GM19328 (cell line): Measurements from ENCODE around the gene MED25.

Experiments
- ATAC-seq: cut with Tn5 transposase; IDR thresholded peaks from one replicate; pipeline ENCODE4 v1.9.1; 2021; ENCODE audit warnings: mild to moderate bottlenecking, moderate library complexity; ENCODE audit not compliant: unreplicated experiment

MED25 gene

DNA sequence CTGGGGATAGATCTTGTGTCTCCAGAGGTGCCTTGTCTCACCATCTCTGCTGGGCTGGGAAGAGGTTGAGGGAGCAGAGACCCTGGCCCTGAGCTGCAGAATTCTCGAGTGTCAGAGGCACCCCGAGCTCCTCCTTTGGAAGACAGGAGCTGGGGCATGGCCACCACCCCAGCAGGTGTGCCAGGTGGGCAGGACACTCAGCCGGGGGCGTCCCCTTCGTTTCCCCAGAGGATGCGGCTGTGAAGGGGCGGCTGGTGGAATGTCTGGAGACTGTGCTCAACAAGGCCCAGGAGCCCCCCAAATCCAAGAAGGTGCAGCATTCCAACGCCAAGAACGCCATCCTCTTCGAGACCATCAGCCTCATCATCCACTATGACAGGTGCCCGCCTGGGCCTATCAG lies 19.5 kb upstream of the MED25 start:
- no peak for ATAC-seq

DNA sequence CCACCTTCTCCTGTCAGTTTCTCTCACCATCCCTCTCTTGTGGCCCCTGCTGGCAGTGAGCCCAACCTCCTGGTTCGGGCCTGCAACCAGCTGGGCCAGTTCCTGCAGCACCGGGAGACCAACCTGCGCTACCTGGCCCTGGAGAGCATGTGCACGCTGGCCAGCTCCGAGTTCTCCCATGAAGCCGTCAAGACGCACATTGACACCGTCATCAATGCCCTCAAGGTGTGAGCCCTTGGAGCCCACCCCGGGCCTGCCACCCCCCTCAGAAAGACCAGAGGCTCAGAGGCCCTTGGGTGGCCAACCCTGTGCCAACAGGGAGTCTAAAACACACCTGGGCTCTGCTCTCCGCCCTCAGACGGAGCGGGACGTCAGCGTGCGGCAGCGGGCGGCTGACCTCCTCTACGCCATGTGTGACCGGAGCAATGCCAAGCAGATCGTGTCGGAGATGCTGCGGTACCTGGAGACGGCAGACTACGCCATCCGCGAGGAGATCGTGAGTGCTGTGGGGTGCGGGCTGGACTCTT lies 18.8 kb upstream of the MED25 start:
- no peak for ATAC-seq

DNA sequence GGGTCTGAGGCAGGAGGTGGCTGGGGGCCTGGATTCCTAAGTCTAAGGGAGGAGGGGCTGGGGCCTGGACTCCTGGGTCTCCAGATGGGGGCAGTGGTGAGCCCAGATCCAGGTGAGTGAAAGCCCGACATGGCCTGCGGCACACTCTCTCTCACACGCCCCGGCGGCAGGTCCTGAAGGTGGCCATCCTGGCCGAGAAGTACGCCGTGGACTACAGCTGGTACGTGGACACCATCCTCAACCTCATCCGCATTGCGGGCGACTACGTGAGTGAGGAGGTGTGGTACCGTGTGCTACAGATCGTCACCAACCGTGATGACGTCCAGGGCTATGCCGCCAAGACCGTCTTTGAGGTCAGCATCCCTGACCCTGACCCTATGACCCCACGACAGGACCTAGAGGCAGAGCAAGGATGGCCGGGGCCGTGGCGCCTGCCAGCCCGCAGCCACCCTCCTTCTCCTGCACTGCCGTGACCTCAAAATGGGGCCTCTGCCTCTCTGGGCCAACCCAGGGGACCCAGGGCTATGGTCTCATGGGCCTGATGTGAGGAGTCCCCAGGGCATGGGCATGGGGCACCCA lies 18.2 kb upstream of the MED25 start:
- no peak for ATAC-seq

DNA sequence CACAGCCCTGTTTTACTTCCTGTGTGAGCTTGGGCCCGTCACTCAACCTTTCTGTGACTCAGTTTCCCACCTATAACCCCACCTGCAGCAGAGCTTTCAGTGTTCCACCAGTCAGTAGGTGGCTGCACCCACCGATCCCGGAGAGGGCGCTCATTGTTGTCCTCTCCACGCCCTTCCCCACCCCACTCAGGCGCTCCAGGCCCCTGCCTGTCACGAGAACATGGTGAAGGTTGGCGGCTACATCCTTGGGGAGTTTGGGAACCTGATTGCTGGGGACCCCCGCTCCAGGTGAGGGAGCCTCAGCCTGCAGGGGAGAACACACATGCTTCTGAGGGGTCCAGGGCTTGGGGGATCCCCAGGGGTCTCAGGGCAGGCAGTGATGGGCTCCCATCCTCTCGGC lies 17.3 kb upstream of the MED25 start:
- ATAC-seq: no peak

DNA sequence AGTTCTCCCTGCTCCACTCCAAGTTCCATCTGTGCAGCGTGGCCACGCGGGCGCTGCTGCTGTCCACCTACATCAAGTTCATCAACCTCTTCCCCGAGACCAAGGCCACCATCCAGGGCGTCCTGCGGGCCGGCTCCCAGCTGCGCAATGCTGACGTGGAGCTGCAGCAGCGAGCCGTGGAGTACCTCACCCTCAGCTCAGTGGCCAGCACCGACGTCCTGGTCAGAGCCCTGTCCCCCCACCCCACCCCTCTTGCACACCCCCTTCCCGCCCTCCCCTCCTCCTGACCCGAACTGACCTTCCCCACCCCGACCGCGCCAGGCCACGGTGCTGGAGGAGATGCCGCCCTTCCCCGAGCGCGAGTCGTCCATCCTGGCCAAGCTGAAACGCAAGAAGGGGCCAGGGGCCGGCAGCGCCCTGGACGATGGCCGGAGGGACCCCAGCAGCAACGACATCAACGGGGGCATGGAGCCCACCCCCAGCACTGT lies 16.6 kb upstream of the MED25 start:
- ATAC-seq: no peak

DNA sequence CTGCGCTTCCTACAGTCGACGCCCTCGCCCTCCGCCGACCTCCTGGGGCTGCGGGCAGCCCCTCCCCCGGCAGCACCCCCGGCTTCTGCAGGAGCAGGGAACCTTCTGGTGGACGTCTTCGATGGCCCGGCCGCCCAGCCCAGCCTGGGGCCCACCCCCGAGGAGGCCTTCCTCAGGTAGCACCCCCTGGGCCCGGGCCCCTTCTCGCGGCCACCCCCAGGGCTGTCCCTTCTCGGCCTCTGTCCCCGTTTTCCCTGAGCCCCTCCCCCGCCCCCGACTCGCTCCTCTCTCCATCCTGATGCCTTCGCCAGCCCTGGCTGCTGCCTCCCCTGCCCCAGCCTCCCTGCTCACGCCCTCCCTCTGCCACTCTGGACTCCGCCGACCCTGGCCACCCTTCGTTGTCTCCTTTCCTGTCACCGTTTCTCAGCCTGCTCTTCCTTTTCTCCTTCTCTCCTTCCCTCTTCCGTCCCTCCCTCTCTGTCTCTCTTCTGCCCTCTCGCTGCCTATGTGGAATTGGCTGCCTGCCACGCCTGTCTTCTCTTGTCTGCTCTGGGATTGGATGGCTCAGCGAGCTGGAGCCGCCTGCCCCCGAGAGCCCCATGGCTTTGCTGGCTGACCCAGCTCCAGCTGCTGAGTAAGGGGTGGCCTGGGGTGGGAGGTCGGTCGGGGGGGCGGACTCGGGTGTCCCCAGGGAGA lies 16.0 kb upstream of the MED25 start:
- no peak for ATAC-seq

DNA sequence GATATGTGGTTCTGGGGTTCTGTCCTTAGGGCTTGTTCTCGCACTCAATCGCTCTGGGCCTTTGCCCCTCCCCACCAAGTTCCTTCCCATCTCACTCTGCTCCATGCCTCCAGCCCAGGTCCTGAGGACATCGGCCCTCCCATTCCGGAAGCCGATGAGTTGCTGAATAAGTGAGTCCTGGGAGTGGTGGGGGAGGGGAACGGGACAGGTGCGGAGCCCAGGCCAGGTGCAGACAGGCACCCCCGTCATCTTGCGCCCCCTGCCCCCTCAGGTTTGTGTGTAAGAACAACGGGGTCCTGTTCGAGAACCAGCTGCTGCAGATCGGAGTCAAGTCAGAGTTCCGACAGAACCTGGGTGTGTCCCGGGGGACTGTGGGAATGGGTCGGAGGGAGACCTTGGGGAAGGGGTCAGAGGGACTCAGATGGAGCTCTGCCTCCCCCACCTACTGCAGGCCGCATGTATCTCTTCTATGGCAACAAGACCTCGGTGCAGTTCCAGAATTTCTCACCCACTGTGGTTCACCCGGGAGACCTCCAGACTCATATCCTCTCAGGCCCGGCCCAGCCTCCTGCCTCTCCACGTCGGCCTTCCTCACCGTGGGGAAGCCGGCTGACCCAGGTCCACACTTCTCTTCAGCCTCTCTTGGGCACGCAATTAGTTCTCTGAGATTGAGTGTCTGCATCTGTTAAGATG lies 15.1 kb upstream of the MED25 start:
- ATAC-seq: no peak

DNA sequence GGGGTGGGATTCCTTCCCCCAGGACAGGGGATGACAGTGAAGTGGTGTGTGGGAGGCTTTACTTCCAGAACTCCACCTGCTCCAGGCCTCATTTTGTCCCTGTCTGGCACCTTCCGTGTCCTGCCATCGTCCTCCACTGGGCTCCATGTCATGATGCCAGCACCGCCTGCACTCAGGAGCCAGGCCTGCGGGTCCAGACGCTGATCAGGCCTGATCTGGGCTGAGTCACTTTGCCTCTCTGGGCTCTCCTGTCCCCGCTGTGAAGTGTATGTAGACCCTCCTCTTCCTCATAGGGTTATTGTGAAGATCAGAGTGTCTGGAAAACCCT lies 14.6 kb upstream of the MED25 start:
- ATAC-seq: no peak

DNA sequence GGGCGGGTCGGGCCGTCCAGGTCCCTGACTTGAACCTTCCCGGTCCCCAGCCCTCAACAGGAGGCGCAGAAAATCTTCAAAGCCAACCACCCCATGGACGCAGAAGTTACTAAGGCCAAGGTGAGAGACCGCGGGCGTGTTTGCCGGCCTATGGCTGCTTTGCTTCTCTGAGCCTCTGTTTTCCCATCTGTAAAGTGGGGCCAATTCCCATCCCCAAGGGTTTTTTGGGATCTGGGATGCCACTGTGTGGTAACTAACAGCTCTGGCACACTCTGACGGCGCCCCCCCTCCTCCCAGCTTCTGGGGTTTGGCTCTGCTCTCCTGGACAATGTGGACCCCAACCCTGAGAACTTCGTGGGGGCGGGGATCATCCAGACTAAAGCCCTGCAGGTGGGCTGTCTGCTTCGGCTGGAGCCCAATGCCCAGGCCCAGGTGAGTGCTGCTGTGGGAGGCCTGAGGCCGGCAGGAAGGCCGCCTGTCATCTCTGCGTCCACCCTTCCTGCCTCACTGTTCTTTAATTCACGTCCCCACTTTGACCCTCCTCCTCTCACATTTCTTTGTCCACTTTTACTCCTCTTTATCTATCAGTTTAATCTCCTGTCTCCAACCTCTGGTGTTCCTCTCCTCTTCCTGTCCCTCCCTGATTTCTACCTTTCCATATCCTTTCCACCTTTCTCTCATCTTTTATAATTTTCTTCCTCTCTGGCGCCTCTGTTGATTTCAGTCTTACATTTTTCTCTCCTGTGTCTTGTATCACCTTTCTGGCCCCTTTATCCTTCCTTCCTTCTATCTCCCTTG lies 12.1 kb upstream of the MED25 start:
- no peak for ATAC-seq

DNA sequence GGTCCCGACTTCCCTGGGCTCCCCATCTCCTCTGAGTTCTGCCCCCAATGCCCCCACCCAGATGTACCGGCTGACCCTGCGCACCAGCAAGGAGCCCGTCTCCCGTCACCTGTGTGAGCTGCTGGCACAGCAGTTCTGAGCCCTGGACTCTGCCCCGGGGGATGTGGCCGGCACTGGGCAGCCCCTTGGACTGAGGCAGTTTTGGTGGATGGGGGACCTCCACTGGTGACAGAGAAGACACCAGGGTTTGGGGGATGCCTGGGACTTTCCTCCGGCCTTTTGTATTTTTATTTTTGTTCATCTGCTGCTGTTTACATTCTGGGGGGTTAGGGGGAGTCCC lies 11.5 kb upstream of the MED25 start:
- no peak for ATAC-seq

DNA sequence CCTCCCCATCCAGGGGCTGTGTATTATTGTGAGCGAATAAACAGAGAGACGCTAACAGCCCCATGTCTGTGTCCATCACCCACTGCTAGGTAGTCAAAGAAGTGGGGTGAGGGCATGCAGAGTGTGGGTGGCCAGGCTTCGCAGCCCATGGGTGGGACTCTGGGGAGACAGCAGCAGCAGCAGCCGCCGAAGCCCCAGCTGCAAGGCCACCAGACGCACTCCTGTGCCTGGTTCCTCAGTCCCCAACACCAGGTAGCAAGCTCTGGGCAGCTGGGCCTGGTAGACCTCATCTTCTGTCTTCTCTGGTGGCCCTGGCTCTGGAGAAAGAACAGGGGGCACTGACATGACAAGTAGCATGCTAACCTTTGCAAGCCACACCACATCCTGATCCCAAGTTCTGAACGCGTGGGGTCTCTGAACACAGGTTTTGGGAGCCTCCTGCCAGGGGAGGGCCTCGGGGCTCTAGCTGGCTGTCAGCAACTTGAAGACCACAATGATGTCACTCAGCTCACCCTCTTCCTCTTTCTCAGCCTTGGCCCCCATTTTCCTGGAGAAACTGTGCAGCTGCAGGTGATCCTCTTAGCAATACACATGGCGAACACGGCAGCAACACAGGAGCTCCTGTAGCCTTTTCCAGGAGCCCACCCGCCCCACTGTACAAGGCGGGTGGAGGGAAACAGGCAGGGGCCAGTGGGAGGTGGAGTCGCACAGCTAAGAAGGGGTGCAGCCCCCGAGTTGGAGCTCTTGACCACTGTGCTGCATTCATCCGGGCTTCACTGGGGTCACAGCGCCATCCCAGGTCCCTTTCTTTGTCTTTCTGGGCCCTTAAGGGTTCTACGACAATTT lies 10.8 kb upstream of the MED25 start:
- no peak for ATAC-seq

DNA sequence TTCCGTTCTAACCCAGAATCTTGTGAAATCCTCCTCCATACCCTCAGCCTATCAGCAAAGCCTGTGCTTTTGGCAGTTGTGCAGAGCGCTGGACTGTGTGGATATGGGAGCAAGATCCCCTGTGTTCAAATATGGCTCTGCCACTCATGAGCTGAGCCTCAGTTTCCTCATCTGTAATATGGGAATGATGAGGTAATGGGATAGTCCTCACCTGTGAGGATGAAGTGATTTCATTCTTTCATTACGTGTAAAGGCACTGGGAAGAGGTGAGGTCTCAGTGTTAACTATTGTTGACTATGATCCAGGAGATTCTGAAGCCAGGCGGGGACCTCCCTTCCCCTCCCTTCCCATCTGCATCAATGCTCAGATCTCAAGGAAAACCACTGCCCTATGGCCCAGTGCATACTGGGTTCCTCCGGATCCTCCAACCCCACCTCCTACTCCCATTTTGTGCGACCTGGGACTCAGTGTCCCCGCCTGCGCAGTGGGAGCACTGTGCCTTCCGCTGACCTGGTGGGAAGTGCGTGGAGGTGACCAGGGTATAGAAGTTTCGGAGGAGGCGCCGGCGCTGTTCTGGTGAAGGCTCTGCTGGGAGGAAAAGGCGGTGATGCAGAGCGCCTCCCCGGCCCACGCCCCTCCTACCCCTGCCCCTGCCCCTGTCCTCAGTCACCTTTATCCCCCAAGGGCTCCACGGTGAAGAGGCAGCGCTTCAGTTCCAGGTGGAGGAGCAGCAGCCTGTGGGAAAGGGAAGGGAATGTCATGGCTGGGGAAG lies 10.0 kb upstream of the MED25 start:
- no peak for ATAC-seq

DNA sequence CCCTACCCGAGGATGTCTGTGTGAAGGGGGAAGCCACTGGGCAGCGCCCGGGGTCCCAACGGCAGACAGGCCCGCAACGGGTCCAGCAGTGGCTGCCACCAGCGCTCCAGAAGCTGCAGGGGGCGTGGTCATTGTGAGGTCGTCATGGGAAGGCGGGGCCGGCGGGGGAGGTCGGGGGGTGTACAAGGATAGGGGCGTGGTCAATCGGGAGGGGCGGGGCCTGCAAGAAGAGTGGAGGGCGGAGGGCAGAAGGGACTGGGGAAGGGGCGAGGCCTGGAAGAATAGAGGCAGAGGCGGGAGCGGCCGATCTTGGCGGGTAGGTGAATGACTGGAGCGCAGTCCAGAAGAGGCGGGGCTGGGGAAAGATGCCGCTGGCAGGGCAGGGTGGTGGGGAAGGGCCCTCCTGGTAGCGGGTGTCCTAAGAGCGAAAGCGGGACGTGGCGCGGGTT lies 9.4 kb upstream of the MED25 start:
- ATAC-seq: no peak

DNA sequence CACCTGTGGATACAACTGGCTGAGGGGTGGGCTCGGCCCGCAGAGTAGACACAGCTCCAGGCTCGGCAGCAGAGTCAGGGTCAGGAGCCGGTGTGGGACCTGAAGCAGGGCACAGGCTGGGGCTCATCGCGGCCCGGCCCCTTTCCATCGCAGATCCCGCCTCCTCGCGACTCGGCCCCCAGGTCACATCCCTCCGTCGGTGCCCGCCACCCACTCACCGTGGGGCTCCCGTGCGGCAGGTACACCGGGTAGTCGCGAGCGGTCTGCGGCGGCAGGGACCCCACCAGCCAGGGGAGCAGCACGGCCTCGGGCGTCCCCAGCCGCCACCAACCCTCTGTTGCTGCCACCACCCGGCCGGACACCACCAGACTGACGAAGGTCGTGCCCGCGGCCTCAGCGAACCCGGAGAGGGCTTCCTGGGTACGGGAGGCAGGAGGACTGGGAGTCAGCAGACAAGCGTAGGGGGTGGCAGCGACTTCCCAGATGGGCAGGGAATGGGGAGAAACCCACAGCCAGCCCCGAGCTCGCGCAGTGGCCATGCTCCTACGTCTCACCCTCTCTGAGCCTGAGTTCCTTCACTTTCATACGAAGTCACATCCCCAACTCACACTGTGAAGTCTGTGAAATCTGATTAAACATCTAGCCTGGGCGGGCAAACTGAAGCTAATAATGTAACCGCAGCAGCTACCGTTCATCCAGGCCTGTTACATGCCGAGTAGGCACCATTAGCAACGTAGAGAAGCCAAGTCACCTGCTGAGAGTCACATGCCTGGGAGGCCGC lies 8.7 kb upstream of the MED25 start:
- no peak for ATAC-seq

DNA sequence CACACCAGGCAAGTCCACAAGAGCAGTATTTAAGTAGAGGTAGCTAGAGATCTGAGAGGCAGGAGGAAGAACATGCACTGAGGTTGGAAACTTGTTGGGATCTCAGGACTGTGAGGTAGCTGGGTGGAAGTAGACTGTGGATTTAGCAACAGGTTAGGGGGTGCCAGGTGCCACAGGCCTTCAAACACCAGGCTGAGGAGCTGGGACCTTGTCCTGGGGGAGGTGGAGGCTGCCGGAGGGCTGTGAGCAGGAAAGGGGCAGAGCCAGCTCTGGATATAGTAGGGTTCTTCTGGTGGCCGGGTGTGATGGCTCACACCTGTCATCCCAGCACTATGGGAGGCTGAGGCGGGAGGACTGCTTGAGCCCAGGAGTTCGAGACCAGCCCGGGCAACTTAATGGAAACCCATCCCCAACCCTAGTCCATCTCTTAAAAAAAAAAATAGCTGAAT lies 8.1 kb upstream of the MED25 start:
- ATAC-seq: no peak

DNA sequence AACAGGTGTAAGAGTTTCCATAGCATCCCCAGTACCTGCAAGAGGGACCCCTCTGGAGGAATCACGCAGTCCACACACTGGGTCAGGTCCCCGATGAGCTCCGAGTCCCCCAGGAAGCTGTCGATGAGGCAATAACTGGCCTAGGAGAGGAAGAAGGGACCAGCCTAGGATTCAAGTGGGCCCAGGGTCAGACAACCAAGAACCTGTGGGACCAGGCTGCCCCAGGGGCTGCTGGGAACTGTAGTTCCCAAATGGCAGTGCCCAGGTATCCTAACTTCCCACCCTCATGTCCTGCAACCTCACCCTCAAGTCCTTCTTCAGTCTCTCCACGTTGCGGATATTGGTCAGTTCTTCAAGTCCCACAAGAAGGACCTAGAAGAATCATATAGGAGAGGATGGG lies 6.8 kb upstream of the MED25 start:
- no peak for ATAC-seq

DNA sequence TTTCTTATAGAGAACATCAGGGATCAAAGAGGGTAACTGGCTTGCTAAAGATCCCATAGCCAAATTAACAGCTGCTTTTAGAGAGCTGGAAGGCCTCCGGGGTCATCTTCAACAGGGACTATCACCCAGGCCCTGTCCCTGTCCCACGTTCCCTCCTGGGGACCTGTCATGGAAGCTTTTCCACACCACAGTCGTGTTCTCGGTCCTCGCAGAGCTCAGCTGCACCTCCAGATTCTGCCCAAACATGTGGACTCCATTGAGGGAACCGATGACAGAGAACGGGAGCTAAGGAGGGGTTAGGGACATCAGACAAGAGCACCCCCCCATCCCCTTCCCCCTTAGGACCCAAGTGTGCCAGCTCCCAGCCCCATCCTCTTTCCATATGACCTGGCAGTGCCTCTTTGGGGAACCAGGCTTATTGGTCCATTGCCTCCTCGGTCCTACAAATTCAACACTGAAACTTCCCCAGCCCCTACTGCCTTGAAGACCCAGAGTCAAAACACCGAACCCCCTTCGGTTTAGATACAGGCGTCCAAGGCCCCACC lies 5.6 kb upstream of the MED25 start:
- no peak for ATAC-seq

DNA sequence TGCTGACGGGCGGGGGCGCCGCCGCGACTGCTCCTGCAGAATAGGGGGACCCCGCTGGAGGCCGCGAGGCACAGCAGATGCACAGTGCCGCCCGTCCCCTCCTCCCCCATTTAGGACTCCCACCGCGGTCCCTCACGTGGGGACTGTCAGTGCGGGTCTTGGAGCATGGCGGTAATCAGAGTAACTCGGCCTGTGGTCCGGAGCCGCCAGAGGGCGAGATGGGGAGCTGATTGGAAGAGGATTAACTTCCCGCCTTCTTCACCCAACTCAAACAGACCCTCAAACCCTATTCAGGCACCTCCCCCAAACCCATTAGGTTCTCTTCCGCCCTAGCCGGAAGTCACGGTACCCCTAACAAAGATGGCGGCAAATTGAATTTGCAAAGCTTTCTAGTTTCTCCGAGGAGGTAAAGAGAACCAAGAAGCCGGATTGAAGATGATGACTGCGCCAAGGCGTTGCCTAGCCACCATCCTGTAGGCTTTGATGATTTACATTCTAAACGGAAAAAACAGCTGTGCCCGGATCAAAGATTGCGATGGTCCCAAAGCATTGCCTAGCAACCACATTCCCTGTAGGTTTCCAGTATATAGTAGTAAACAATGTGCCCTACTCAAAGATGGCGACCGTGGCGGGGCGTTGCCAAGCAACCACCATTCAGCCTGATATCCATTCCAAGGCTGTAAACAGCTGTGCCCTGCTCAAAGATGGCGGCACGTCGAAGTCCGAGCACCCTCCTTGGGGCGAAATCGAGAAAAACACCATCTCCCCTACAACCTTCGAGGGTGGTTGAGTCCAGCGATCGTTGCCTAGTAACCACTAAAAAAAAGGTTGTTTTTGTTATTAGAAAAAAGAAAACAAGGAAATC lies 4.9 kb upstream of the MED25 start, which contains the start of gene FUZ:
Gene FUZ, minus strand, starts transcription at position 296 of the 865 bp plus-strand sequence. Its CDS starts 186 bp downstream, at position 110.
- ATAC-seq: no peak
